H9 (cell line): ENCODE data around the gene RUNX2. TPM values are rescaled to one million over a fixed set of nuclear protein-coding genes. Genes with fewer than 3 reads are reported as not detected.

Source experiments
- DNase-seq: peaks from one replicate; pipeline ENCODE4 v3.0.0-alpha.2; 2017
- H2AFZ ChIP-seq: one replicate; pipeline ENCODE4 v1.6.1; 2013; ENCODE audit warnings: mild to moderate bottlenecking, low read length, control low read depth, moderate library complexity
- H2AK5ac ChIP-seq: 2 replicates; pipeline ENCODE4 v1.6.1; 2013; ENCODE audit warnings: low read length, control low read depth, mixed read lengths; ENCODE audit not compliant: insufficient read length
- H2BK120ac ChIP-seq: one replicate; pipeline ENCODE4 v1.6.1; 2013; ENCODE audit warnings: low read depth, mild to moderate bottlenecking, low read length, control low read depth, inconsistent platforms; ENCODE audit not compliant: poor library complexity, severe bottlenecking
- H2BK12ac ChIP-seq: 2 replicates; pipeline ENCODE4 v1.6.1; 2013; ENCODE audit warnings: low read length, control low read depth, mixed read lengths, low read depth; ENCODE audit not compliant: insufficient read length
- H2BK15ac ChIP-seq: 2 replicates; pipeline ENCODE4 v1.6.1; 2013; ENCODE audit warnings: low read depth, low read length, control low read depth
- H2BK20ac ChIP-seq: one replicate; pipeline ENCODE4 v1.6.1; 2013; ENCODE audit warnings: low read depth, mild to moderate bottlenecking, low read length, control low read depth, inconsistent platforms; ENCODE audit not compliant: poor library complexity, severe bottlenecking
- H2BK5ac ChIP-seq: 2 replicates; pipeline ENCODE4 v1.6.1; 2013; ENCODE audit warnings: low read length, control low read depth, mixed read lengths; ENCODE audit not compliant: insufficient read length
- H3K14ac ChIP-seq: 2 replicates; pipeline ENCODE4 v1.6.1; 2013; ENCODE audit warnings: low read length, control low read depth; ENCODE audit not compliant: insufficient read depth
- H3K18ac ChIP-seq: 2 replicates; pipeline ENCODE4 v1.6.1; 2013; ENCODE audit warnings: low read depth, mild to moderate bottlenecking, mixed read lengths, low read length, control low read depth; ENCODE audit not compliant: insufficient read length
- H3K23ac ChIP-seq: 2 replicates; pipeline ENCODE4 v1.6.1; 2013; ENCODE audit warnings: low read length, control low read depth, mixed read lengths, low read depth; ENCODE audit not compliant: insufficient read length
- H3K23me2 ChIP-seq: 2 replicates; pipeline ENCODE4 v1.6.1; 2013; ENCODE audit warnings: low read depth, mild to moderate bottlenecking, mixed read lengths, low read length, control low read depth; ENCODE audit not compliant: insufficient read length, poor library complexity, severe bottlenecking
- H3K27ac ChIP-seq: 2 replicates; pipeline ENCODE4 v1.5.1; 2013; ENCODE audit warnings: low read length, control low read depth, mixed read lengths, low read depth; ENCODE audit not compliant: insufficient read length
- H3K27me3 ChIP-seq: 2 replicates; pipeline ENCODE4 v1.6.1; 2013; ENCODE audit warnings: low read length, control low read depth, inconsistent platforms; ENCODE audit not compliant: insufficient read depth
- H3K4ac ChIP-seq: 2 replicates; pipeline ENCODE4 v1.6.1; 2013; ENCODE audit warnings: low read depth, mild to moderate bottlenecking, control low read depth, inconsistent platforms, low read length, moderate library complexity
- H3K4me1 ChIP-seq: 2 replicates; pipeline ENCODE4 v1.6.1; 2013; ENCODE audit warnings: low read length, control low read depth, inconsistent platforms; ENCODE audit not compliant: insufficient read depth
- H3K4me2 ChIP-seq: 2 replicates; pipeline ENCODE4 v1.6.1; 2013; ENCODE audit warnings: low read length, control low read depth, mixed read lengths; ENCODE audit not compliant: insufficient read length, insufficient read depth
- H3K56ac ChIP-seq: 2 replicates; pipeline ENCODE4 v1.6.1; 2013; ENCODE audit warnings: low read depth, mild to moderate bottlenecking, mixed read lengths, low read length, control low read depth; ENCODE audit not compliant: insufficient read length
- H3K79me1 ChIP-seq: 2 replicates; pipeline ENCODE4 v1.6.1; 2013; ENCODE audit warnings: low read depth, mild to moderate bottlenecking, moderate library complexity, low read length, control low read depth, inconsistent platforms; ENCODE audit not compliant: insufficient read depth, poor library complexity, severe bottlenecking
- H3K79me2 ChIP-seq: 2 replicates; pipeline ENCODE4 v1.6.1; 2013; ENCODE audit warnings: low read length, control low read depth, inconsistent platforms; ENCODE audit not compliant: insufficient read depth
- H3K9ac ChIP-seq: 2 replicates; pipeline ENCODE4 v1.6.1; 2013; ENCODE audit warnings: low read length, control low read depth, mixed read lengths; ENCODE audit not compliant: insufficient read length; ENCODE audit errors: extremely low read depth
- H3K9me3 ChIP-seq: one replicate; pipeline ENCODE4 v1.6.1; 2013; ENCODE audit warnings: low read depth, low read length, inconsistent platforms; ENCODE audit not compliant: control insufficient read depth
- H3T11ph ChIP-seq: one replicate; pipeline ENCODE4 v1.6.1; 2013; ENCODE audit warnings: mild to moderate bottlenecking, low read length, control low read depth, inconsistent platforms
- H4K20me1 ChIP-seq: one replicate; pipeline ENCODE4 v1.6.1; 2013; ENCODE audit not compliant: control insufficient read depth, insufficient read length, insufficient read depth
- H4K5ac ChIP-seq: 2 replicates; pipeline ENCODE4 v1.6.1; 2013; ENCODE audit warnings: low read depth, mild to moderate bottlenecking, mixed read lengths, low read length, control low read depth; ENCODE audit not compliant: insufficient read length
- H4K8ac ChIP-seq: replicated peaks from 2 replicates; pipeline ENCODE4 v1.6.1; 2013; ENCODE audit warnings: low read length, control low read depth, mixed read lengths, low read depth; ENCODE audit not compliant: insufficient read length
- H4K91ac ChIP-seq: 2 replicates; pipeline ENCODE4 v1.6.1; 2013; ENCODE audit warnings: low read depth, mild to moderate bottlenecking, moderate library complexity, mixed read lengths, low read length, control low read depth; ENCODE audit not compliant: insufficient read length
- H3K27ac Mint-ChIP-seq, 3 experiments: 2 replicates in 2 of 3; 3 replicates in 1 of 3; pipeline ENCODE4 v1.8.0; 2020 to 2021; ENCODE audit warnings: mixed read lengths in 3 of 3, mild to moderate bottlenecking in 1 of 3, moderate library complexity in 1 of 3
- H3K27me3 Mint-ChIP-seq: 2 replicates; pipeline ENCODE4 v1.8.0; 2021; ENCODE audit warnings: low read depth, mild to moderate bottlenecking, moderate library complexity, mixed read lengths
- H3K36me3 Mint-ChIP-seq, 3 experiments: 2 replicates in 2 of 3; 3 replicates in 1 of 3; pipeline ENCODE4 v1.8.0; 2020 to 2021; ENCODE audit warnings: low read depth in 3 of 3, mixed read lengths in 3 of 3; ENCODE audit not compliant: insufficient read depth in 1 of 3
- H3K4me1 Mint-ChIP-seq, 2 experiments: 2 replicates each; pipeline ENCODE4 v1.8.0; 2020; ENCODE audit warnings: mixed read lengths in 2 of 2
- H3K4me3 Mint-ChIP-seq, 2 experiments: 2 replicates in 1 of 2; 3 replicates in 1 of 2; pipeline ENCODE4 v1.8.0; 2020 to 2021; ENCODE audit warnings: mild to moderate bottlenecking in 2 of 2, mixed read lengths in 2 of 2, moderate library complexity in 1 of 2
- H3K9me3 Mint-ChIP-seq, 2 experiments: 2 replicates in 1 of 2; 3 replicates in 1 of 2; pipeline ENCODE4 v1.8.0; 2020; ENCODE audit warnings: mild to moderate bottlenecking in 2 of 2, mixed read lengths in 2 of 2, moderate library complexity in 1 of 2
- WGBS: extraction: QIAGEN DNeasy Blood & Tissue Kit; methylation state at CpG from one replicate; pipeline ENCODE4 v1.1.7; 2013; ENCODE audit warnings: missing lambda C conversion rate, low lambda C conversion rate, mixed read lengths; ENCODE audit not compliant: insufficient read length; ENCODE audit errors: extremely low coverage; 5-methylcytosine and 5-hydroxymethylcytosine counted together
- total RNA-seq: library from RNA; stranded (reverse); gene quantifications from 2 replicates; pipeline ENCODE4 v1.2.1, GENCODE V29; 2021
- TF ChIP-seq, protein P1 (sequence below): fragments of 200-600 bp; sonication (generic); conservative IDR thresholded peaks from 3 replicates; pipeline ENCODE4 v1.8.0; 2021; ENCODE audit warnings: antibody characterized with exemption, mild to moderate bottlenecking

The RUNX2 gene
- total RNA-seq, 1 experiment from 2014 or later = 0.15 TPM

DNA sequence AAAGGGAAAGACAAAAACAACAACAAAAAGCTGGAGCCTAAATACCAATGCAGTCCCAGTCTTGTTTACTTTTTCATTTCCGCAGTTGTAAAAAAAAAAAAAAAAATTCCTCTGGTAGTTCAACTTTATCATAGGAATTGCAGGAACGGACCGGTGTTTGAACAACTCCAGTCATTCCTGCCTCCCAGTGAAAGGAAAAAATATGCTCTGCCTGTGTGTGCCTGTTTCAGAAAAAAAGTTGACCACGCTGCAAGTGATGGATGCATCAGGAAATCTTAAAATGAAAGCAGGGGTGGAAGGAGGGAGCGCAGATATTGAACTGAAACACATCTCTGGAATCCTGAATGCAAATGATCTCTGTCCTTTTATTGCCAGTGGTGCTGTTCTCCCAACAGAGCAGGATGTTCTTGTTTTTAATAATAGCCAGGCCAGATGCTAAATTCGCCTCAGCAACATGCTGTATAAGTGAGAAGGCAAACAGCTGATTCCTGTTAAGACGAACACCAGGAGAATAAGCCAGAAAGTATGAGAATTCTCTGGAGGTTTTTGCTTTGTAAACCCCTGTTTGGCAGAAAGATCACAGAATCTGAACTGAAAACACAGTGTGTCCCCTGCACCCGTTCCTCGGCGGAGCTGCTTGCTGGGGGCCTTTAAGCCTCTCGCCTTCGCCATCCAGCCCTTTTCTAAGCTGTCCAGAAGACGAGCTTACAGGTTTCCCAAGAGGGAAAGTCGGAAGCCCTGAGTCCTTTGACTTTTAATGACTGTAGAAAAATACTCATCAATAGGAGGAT, 228.0 kb downstream of the RUNX2 start:
- DNase-seq = no peak
- H3K4me3 Mint-ChIP-seq = no peak overlapping the region
- Histone ChIP-seq H3K4ac (no peak overlapping the region), H3K56ac (no peak overlapping the region), H2BK15ac (no peak overlapping the region), H4K20me1 (no peaks in the 10 kb centered on the region), H3K79me1 (no peaks in the 10 kb centered on the region), H3K18ac (no peak overlapping the region), H3K9ac (no peak overlapping the region), H3K79me2 (no peaks in the 10 kb centered on the region), H3K27me3 (no peaks in the 10 kb centered on the region), H4K8ac (no peak overlapping the region), H3K4me1 (no peaks in the 10 kb centered on the region), H3T11ph (no peak overlapping the region), H3K14ac (no peak overlapping the region), H4K91ac (no peak overlapping the region), H3K4me2 (no peak overlapping the region), H4K5ac (no peak overlapping the region), H3K23me2 (no peaks in the 10 kb centered on the region), H3K27ac (no peak overlapping the region), H2BK5ac (no peak overlapping the region), H2BK120ac (no peak overlapping the region), H2BK12ac (no peak overlapping the region), H3K23ac (no peak overlapping the region), H2BK20ac (no peak overlapping the region), H3K9me3 (no peaks in the 10 kb centered on the region), H2AFZ (no peak overlapping the region), H2AK5ac (no peak overlapping the region)
- no peaks in the 10 kb centered on the region for H3K4me1 Mint-ChIP-seq
- H3K9me3 Mint-ChIP-seq = no peaks in the 10 kb centered on the region
- no peaks in the 10 kb centered on the region for H3K27me3 Mint-ChIP-seq
- no CpG with 5 or more reads among the region's 14 CpGs for WGBS
- H3K36me3 Mint-ChIP-seq = no peaks in the 10 kb centered on the region
- TF ChIP-seq, protein P1, sequence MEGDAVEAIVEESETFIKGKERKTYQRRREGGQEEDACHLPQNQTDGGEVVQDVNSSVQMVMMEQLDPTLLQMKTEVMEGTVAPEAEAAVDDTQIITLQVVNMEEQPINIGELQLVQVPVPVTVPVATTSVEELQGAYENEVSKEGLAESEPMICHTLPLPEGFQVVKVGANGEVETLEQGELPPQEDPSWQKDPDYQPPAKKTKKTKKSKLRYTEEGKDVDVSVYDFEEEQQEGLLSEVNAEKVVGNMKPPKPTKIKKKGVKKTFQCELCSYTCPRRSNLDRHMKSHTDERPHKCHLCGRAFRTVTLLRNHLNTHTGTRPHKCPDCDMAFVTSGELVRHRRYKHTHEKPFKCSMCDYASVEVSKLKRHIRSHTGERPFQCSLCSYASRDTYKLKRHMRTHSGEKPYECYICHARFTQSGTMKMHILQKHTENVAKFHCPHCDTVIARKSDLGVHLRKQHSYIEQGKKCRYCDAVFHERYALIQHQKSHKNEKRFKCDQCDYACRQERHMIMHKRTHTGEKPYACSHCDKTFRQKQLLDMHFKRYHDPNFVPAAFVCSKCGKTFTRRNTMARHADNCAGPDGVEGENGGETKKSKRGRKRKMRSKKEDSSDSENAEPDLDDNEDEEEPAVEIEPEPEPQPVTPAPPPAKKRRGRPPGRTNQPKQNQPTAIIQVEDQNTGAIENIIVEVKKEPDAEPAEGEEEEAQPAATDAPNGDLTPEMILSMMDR = no peak
- H3K27ac Mint-ChIP-seq = no peak overlapping the region
